H1 (cell line): ENCODE measurements around the gene HK1. TPM values are rescaled to one million over a fixed set of nuclear protein-coding genes. Genes with fewer than 3 reads are reported as not detected.

Experiments
- CTCF ChIA-PET: fragments of 300-600 bp; sonication (Branson Sonifier 250); formaldehyde crosslinking; loops from one replicate; lab custom pipeline; 2021; ENCODE audit not compliant: partially characterized antibody; lab: Charles Lee
- POLR2A ChIA-PET: fragments of 300-600 bp; sonication (Branson Sonifier 250); formaldehyde crosslinking; loops from one replicate; lab custom pipeline; 2021; ENCODE audit warnings: inconsistent platforms; ENCODE audit not compliant: partially characterized antibody; lab: Charles Lee
- DNase-seq, 2 experiments: peaks; one replicate each; pipeline versions ENCODE4 v3.0.0 to v3.0.0-alpha.2; 2010 to 2022; ENCODE audit warnings: low spot score in 2 of 2, low read depth in 1 of 2, mixed read lengths in 1 of 2
- FAIRE-seq: peaks from 2 replicates; lab custom pipeline; 2011; peaks lifted over from hg19 to GRCh38; lab: Jason Lieb, UNC
- H2AFZ ChIP-seq: 2 replicates; pipeline ENCODE4 v1.8.1; 2012; ENCODE audit warnings: low read length, inconsistent platforms
- H2AK5ac ChIP-seq: 2 replicates; pipeline ENCODE4 v1.6.1; 2013; ENCODE audit warnings: low read depth, low read length
- H2BK120ac ChIP-seq: replicated peaks from 2 replicates; pipeline ENCODE3; 2013; ENCODE audit warnings: low read depth, low read length, inconsistent platforms
- H2BK12ac ChIP-seq: 2 replicates; pipeline ENCODE4 v1.6.1; 2013; ENCODE audit warnings: low read depth, low read length
- H2BK15ac ChIP-seq: 2 replicates; pipeline ENCODE4 v1.6.1; 2013; ENCODE audit warnings: low read length
- H2BK20ac ChIP-seq: 2 replicates; pipeline ENCODE4 v1.6.1; 2013; ENCODE audit warnings: low read length
- H2BK5ac ChIP-seq: 2 replicates; pipeline ENCODE4 v1.6.1; 2013; ENCODE audit warnings: low read depth, low read length
- H3K14ac ChIP-seq: 2 replicates; pipeline ENCODE4 v1.6.1; 2013; ENCODE audit warnings: inconsistent platforms; ENCODE audit not compliant: insufficient read length
- H3K18ac ChIP-seq: 2 replicates; pipeline ENCODE4 v1.6.1; 2013; ENCODE audit warnings: low read length; ENCODE audit errors: extremely low read depth
- H3K23ac ChIP-seq: 2 replicates; pipeline ENCODE4 v1.6.1; 2013; ENCODE audit warnings: inconsistent platforms; ENCODE audit not compliant: insufficient read length
- H3K23me2 ChIP-seq: 2 replicates; pipeline ENCODE4 v1.6.1; 2013; ENCODE audit warnings: low read depth, low read length
- H3K27ac ChIP-seq: 2 replicates; pipeline ENCODE4 v1.6.1; 2011; ENCODE audit warnings: low read depth, low read length, inconsistent platforms
- H3K27me3 ChIP-seq, 4 experiments: replicated peaks in 1 of 4; 1 replicate in 1 of 4; 2 replicates in 3 of 4; pipeline versions ENCODE4 v1.6.1 to v1.8.1; 2011 to 2013; ENCODE audit warnings: low read length in 3 of 4, mild to moderate bottlenecking in 3 of 4, inconsistent platforms in 2 of 4, mixed read lengths in 2 of 4, moderate library complexity in 1 of 4; ENCODE audit not compliant: control insufficient read depth in 3 of 4, insufficient read depth in 3 of 4; ENCODE audit errors: extremely low read depth in 1 of 4
- H3K36me3 ChIP-seq, 4 experiments: 2 replicates each; pipeline versions ENCODE4 v1.6.1 to v1.8.1; 2011 to 2013; ENCODE audit warnings: mild to moderate bottlenecking in 4 of 4, low read length in 3 of 4, moderate library complexity in 2 of 4, control low read depth in 1 of 4, inconsistent platforms in 1 of 4; ENCODE audit not compliant: insufficient read depth in 4 of 4, control insufficient read depth in 2 of 4
- H3K4ac ChIP-seq: replicated peaks from 2 replicates; pipeline ENCODE3; 2013; ENCODE audit warnings: low read length, low read depth, mixed read lengths, inconsistent platforms; ENCODE audit not compliant: insufficient read length
- H3K4me1 ChIP-seq, 4 experiments: replicated peaks in 1 of 4; 1 replicate in 1 of 4; 2 replicates in 3 of 4; pipeline versions ENCODE4 v1.6.1 to v1.8.1; 2011 to 2013; ENCODE audit warnings: low read length in 3 of 4, inconsistent platforms in 2 of 4, mixed read lengths in 1 of 4; ENCODE audit not compliant: insufficient read depth in 4 of 4, control insufficient read depth in 3 of 4
- H3K4me2 ChIP-seq, 2 experiments: 2 replicates each; pipeline versions ENCODE4 v1.6.1 to v1.8.1; 2011 to 2013; ENCODE audit warnings: low read depth in 2 of 2, low read length in 2 of 2, control low read depth in 1 of 2, inconsistent platforms in 1 of 2, mild to moderate bottlenecking in 1 of 2; ENCODE audit not compliant: insufficient read depth in 1 of 2
- H3K4me3 ChIP-seq, 4 experiments: fragments of 200-600, 300-600 bp in 1 of 4; sonication (generic), shearing (Covaris generic), sonication (Bioruptor Twin) in 1 of 4; 2 replicates each; pipeline versions ENCODE4 v1.5.1 to v1.8.1; 2011 to 2016; ENCODE audit warnings: low read length in 4 of 4, low read depth in 3 of 4, control low read depth in 2 of 4, inconsistent platforms in 2 of 4, mild to moderate bottlenecking in 2 of 4, mixed read lengths in 1 of 4, moderate library complexity in 1 of 4; ENCODE audit not compliant: insufficient read depth in 2 of 4; ENCODE audit errors: extremely low read depth in 1 of 4
- H3K56ac ChIP-seq: replicated peaks from 2 replicates; pipeline ENCODE3; 2013; ENCODE audit warnings: low read depth, mild to moderate bottlenecking, mixed read lengths, low read length, inconsistent platforms; ENCODE audit not compliant: insufficient read length
- H3K79me1 ChIP-seq: 2 replicates; pipeline ENCODE4 v1.6.1; 2013; ENCODE audit warnings: low read depth, low read length, control low read depth
- H3K79me2 ChIP-seq, 2 experiments: 2 replicates each; pipeline versions ENCODE4 v1.6.1 to v1.8.1; 2012 to 2013; ENCODE audit warnings: low read length in 2 of 2, mild to moderate bottlenecking in 2 of 2, inconsistent platforms in 1 of 2; ENCODE audit not compliant: insufficient read depth in 2 of 2, control insufficient read depth in 1 of 2
- H3K9ac ChIP-seq, 4 experiments: replicated peaks in 1 of 4; 1 replicate in 1 of 4; 2 replicates in 3 of 4; pipeline versions ENCODE4 v1.6.1 to v1.8.1; 2011 to 2013; ENCODE audit warnings: low read depth in 3 of 4, low read length in 3 of 4, control low read depth in 2 of 4, mild to moderate bottlenecking in 2 of 4, moderate library complexity in 2 of 4, inconsistent platforms in 1 of 4; ENCODE audit errors: extremely low read depth in 1 of 4
- H3K9me3 ChIP-seq, 2 experiments: 2 replicates each; pipeline versions ENCODE4 v1.6.1 to v1.8.1; 2012 to 2013; ENCODE audit warnings: mild to moderate bottlenecking in 2 of 2, moderate library complexity in 2 of 2, control low read depth in 1 of 2, inconsistent platforms in 1 of 2, low read depth in 1 of 2, low read length in 1 of 2, mixed read lengths in 1 of 2; ENCODE audit not compliant: insufficient read depth in 2 of 2
- H4K20me1 ChIP-seq, 2 experiments: replicated peaks in 1 of 2; 2 replicates each; pipeline versions ENCODE3 to v1.8.1; 2011 to 2013; ENCODE audit warnings: inconsistent platforms in 2 of 2, low read length in 2 of 2, mild to moderate bottlenecking in 1 of 2; ENCODE audit not compliant: insufficient read depth in 2 of 2, control insufficient read depth in 1 of 2
- H4K5ac ChIP-seq: 2 replicates; pipeline ENCODE4 v1.6.1; 2013; ENCODE audit warnings: low read length, low read depth, mixed read lengths, inconsistent platforms; ENCODE audit not compliant: insufficient read length
- H4K8ac ChIP-seq: 2 replicates; pipeline ENCODE4 v1.8.0; 2013; ENCODE audit warnings: mild to moderate bottlenecking, moderate library complexity, low read length, inconsistent platforms; ENCODE audit not compliant: insufficient read depth; ENCODE audit errors: extremely low read depth
- H4K91ac ChIP-seq: replicated peaks from 2 replicates; pipeline ENCODE3; 2013; ENCODE audit warnings: low read length, mixed read lengths, inconsistent platforms; ENCODE audit not compliant: insufficient read length
- ATF2 ChIP-seq: IDR thresholded peaks from 2 replicates; pipeline ENCODE4 v1.6.1; 2012; ENCODE audit warnings: low read length, inconsistent platforms
- BRCA1 ChIP-seq: IDR thresholded peaks from 2 replicates; pipeline ENCODE4 v1.6.1; 2012; ENCODE audit warnings: low read depth, low read length, improper control_type of control experiment
- CTCF ChIP-seq, 3 experiments: IDR thresholded peaks; 1 replicate in 2 of 3; 2 replicates in 1 of 3; pipeline versions ENCODE4 v1.5.1 to v1.6.1; 2011; ENCODE audit warnings: low read length in 3 of 3, mild to moderate bottlenecking in 3 of 3, inconsistent platforms in 2 of 3, low read depth in 1 of 3, moderate library complexity in 1 of 3; ENCODE audit not compliant: insufficient read depth in 1 of 3; ENCODE audit errors: control extremely low read depth in 1 of 3
- EGR1 ChIP-seq: IDR thresholded peaks from 2 replicates; pipeline ENCODE4 v1.6.1; 2011; ENCODE audit warnings: low read depth, low read length, borderline replicate concordance
- JUN ChIP-seq: IDR thresholded peaks from 2 replicates; pipeline ENCODE4 v1.6.1; 2011; ENCODE audit warnings: low read depth, mild to moderate bottlenecking, improper control_type of control experiment, low read length
- POLR2A ChIP-seq, 2 experiments: IDR thresholded peaks; 1 replicate in 1 of 2; 2 replicates in 1 of 2; pipeline ENCODE4 v1.6.1; 2011; ENCODE audit warnings: low read depth in 2 of 2, low read length in 2 of 2, mild to moderate bottlenecking in 2 of 2; ENCODE audit errors: control extremely low read depth in 1 of 2
- SIN3A ChIP-seq, 2 experiments: IDR thresholded peaks in 1 of 2; conservative IDR thresholded peaks in 1 of 2; 2 replicates each; pipeline ENCODE4 v1.6.1; 2011 to 2012; ENCODE audit warnings: low read length in 2 of 2, improper control_type of control experiment in 1 of 2, low read depth in 1 of 2, mild to moderate bottlenecking in 1 of 2
- SIX5 ChIP-seq: IDR thresholded peaks from 2 replicates; pipeline ENCODE4 v1.6.1; 2011; ENCODE audit warnings: mild to moderate bottlenecking, low read depth, low read length
- YY1 ChIP-seq: IDR thresholded peaks from 2 replicates; pipeline ENCODE4 v1.6.1; 2011; ENCODE audit warnings: low read depth, mild to moderate bottlenecking, low read length
- WGBS, 2 experiments: shearing (Covaris generic) in 1 of 2; methylation state at CpG; one replicate each; pipeline versions ENCODE4 v1.1.6 to v1.1.7; 2013 to 2015; ENCODE audit warnings: low lambda C conversion rate in 2 of 2, mixed read lengths in 2 of 2, inconsistent platforms in 1 of 2, low coverage in 1 of 2, missing lambda C conversion rate in 1 of 2; ENCODE audit not compliant: insufficient replicate concordance in 2 of 2, insufficient coverage in 1 of 2, insufficient read length in 1 of 2; ENCODE audit errors: extremely low coverage in 1 of 2, missing lambda C conversion rate in 1 of 2; 5-methylcytosine and 5-hydroxymethylcytosine counted together
- polyA plus RNA-seq, 7 experiments: library from polyadenylated mRNA; depleted of rRNA in 3 of 7; stranded (reverse) in 5 of 7; unstranded in 2 of 7; fragments of >200 nt in 5 of 7; fragments of 200-250 nt in 2 of 7; gene quantifications; 1 replicate in 5 of 7; 2 replicates in 1 of 7; 4 replicates in 1 of 7; pipeline versions ENCODE4 v1.2.1 to v1.2.3, GENCODE V29; 2011 to 2013; ENCODE audit warnings: missing spikeins in 2 of 7, mixed read lengths in 2 of 7
- total RNA-seq: library from RNA; stranded (reverse); fragmentation: NEBNext Ultra II Directional; extraction: Animal tissue kit (Norgen Biotek cat#: 25700); gene quantifications from 2 replicates; pipeline ENCODE4 v1.2.1, GENCODE V29; 2021

HK1 gene
- total and polyA plus RNA-seq, 2 of the 8 experiments (the other 6 are each of a cell fraction or from before 2014, with no cell fraction given), result 55.8 to 247 TPM

- Histone ChIP-seq H3K79me2 (no peaks in the 10 kb centered on the region), H3K14ac (no peak overlapping the region), H4K8ac (no peak overlapping the region), H3K36me3 (no peaks in the 10 kb centered on the region), H4K20me1 (no peaks in the 10 kb centered on the region), H3K4me3 (no peak overlapping the region), H3K9me3 (no peaks in the 10 kb centered on the region), H2AFZ (no peak overlapping the region; the same call in 1 of the 2 replicates), H3K4ac (no peak overlapping the region), H4K5ac (no peak overlapping the region), H3K4me1 (no peaks in the 10 kb centered on the region; a peak in 1 of 7 replicates), H2BK15ac (no peak overlapping the region), H2BK20ac (no peak overlapping the region; the same call in 1 of the 2 replicates), H3K56ac (no peak overlapping the region), H3K27ac (no peak overlapping the region), H3K9ac (no peak overlapping the region), H3K79me1 (no peaks in the 10 kb centered on the region), H3K23me2 (no peaks in the 10 kb centered on the region), H2BK12ac (no peak overlapping the region), H3K27me3 (no peaks in the 10 kb centered on the region), H2BK120ac (no peak overlapping the region), H2BK5ac (no peak overlapping the region), H3K23ac (no peak overlapping the region), H3K4me2 (no peak overlapping the region; a peak in 1 of 4 replicates), H3K18ac (no peak overlapping the region), H2AK5ac (no peak overlapping the region), H4K91ac (no peak overlapping the region)
- 94% methylated on average over 4 of the region's 4 CpGs; no CpG with 5 or more reads in 1 of the 2 experiments for WGBS, 2 experiments
- TF ChIP-seq YY1 (no peak), SIX5 (no peak), POLR2A (IDR thresholded peaks at IDR 0.05; ENCODE audit: control extremely low read depth in 1 of 2, low read depth in 2 of 2, low read length in 2 of 2) (no peak), ATF2 (no peak), SIN3A (conservative IDR thresholded peaks at IDR 0.05 in 1 of 2, IDR thresholded peaks at IDR 0.05 in 1 of 2; ENCODE audit: low read depth in 1 of 2, low read length in 2 of 2) (no peak), JUN (no peak), CTCF (IDR thresholded peaks at IDR 0.05; ENCODE audit: control extremely low read depth in 1 of 3, insufficient read depth in 1 of 3, low read depth in 1 of 3, low read length in 3 of 3) (no peak), BRCA1 (no peak), EGR1 (no peak)
- POLR2A ChIA-PET, result no interaction called here
- no peak for DNase-seq
- CTCF ChIA-PET, result interaction anchor here (0.9 to 1.9 kb wide), 8 partner anchors 8 to 122 kb away, joined by 3 to 7 read pairs (median 4); no protein-coding TSS in a partner anchor
- FAIRE-seq, result no peak
Observed at GRCh38 chr10:69285699-69286098, 7.4 kb downstream of the HK1 start.
